Heart left ventricle (tissue), 13 donors: ENCODE measurements around the gene DCUN1D3.

ENCODE experiments used
- CTCF ChIP-seq, 12 donors: fragments of 200-600 bp; sonication (generic) in 4 of 12; IDR thresholded peaks; one replicate each; pipeline versions ENCODE4 v1.5.0 to v1.8.0; 2018 to 2022; ENCODE audit warnings: antibody characterized with exemption in 12 of 12, mild to moderate bottlenecking in 5 of 12
- POLR2A ChIP-seq, 2 donors: fragments of 450-650 bp; IDR thresholded peaks; one replicate each; pipeline ENCODE4 v1.6.1; 2017; ENCODE audit warnings: antibody characterized with exemption in 2 of 2, mild to moderate bottlenecking in 2 of 2, moderate library complexity in 2 of 2
- donor health status: ischemic (EF 13 %, LVEDD 7.1; RV severe dilation, severe dysfunction).
- donor health status: DM: no; HTN: yes; CAD: no.
- donor health status: DM: no; HTN: no; CAD: no.
- donor health status: ischemic (EF 25% LVEDD 6.9; RV normal size, moderate dysfunction).
- donor health status: ischemic (EF 25% LVEDD 5.7; RV mildly dilated, moderate dysfunction).
- donor health status: ischemic (EF 35%, LVEDD 5.7; RV mildly dilated, moderate dysfunction).
- donor health status: nonischemic (EF 11% LVEDD 7.7; RV severe dilation, severe dysfunction).
- donor health status: DM: yes; HTN: yes; CAD: no.
- donor health status: PGD.
- donor health status: ischemic (EF 29% LVEDD 5.4; RV normal size, mild dysfunction).
- donor health status: nonischemic (EF 23%, LVEDD 6.1; RV moderate dilation, normal function).

- TF ChIP-seq POLR2A (IDR thresholded peaks at IDR 0.05) (no peak), CTCF (IDR thresholded peaks at IDR 0.05) (no peak)
Measured at GRCh38 chr16:20884240-20884556, 16.0 kb downstream of the DCUN1D3 start.
